ENCODE measurements around the gene RRAGD. TPM values are rescaled to one million over a fixed set of nuclear protein-coding genes. Genes with fewer than 3 reads are reported as not detected.

Gene RRAGD
- polyA plus RNA-seq, 3 donors: 5.0 to 7.9 (median 7.4) TPM

GRCh38 chr6:89375427-89376267 is 36.4 kb downstream of the RRAGD start:
- H3K4me3 ChIP-seq (replicated peaks in 1 of 3; ENCODE audit: low read depth in 2 of 3, low read length in 3 of 3): no peak overlapping the region
- no CpG with 5 or more reads among the region's 6 CpGs for WGBS (ENCODE audit: insufficient coverage)
- H3K27ac ChIP-seq (ENCODE audit: low read depth in 1 of 2, low read length in 2 of 2): peak overlapping the region; percentile 10 to 59
- peak; percentile 50 for TF ChIP-seq CTCF (IDR thresholded peaks at IDR 0.05)
- Mint-ChIP-seq H3K27ac (peak overlapping the region in 5 of 7 donors; percentile 6 to 90 (median 68)), H3K4me3 (no peak overlapping the region), H3K4me1 (peaks cover 68% of the 10 kb centered on the region), H3K36me3 (peaks cover 3 to 8% of the 10 kb centered on the region in 2 donors), H3K27me3 (ENCODE audit: low read depth in 3 of 3) (no peaks in the 10 kb centered on the region), H3K9me3 (peaks cover 0 to 2% (median 0%) of the 10 kb centered on the region in 7 donors)
- intact Hi-C loops (cut with micrococcal nuclease): no loop called here
- H3K4me2 ChIP-seq (replicated peaks; ENCODE audit: extremely low read depth, low read length, poor library complexity, severe bottlenecking): no peak overlapping the region
- H3K79me2 ChIP-seq (ENCODE audit: insufficient read depth, low read length): peaks cover 14% of the 10 kb centered on the region
- no peak overlapping the region for H3K9ac ChIP-seq (ENCODE audit: insufficient read depth, low read length, poor library complexity, severe bottlenecking)
- H3K9me3 ChIP-seq (replicated peaks in 1 of 2; ENCODE audit: control insufficient read depth in 1 of 2, insufficient read depth in 1 of 2, low read length in 2 of 2): no peaks in the 10 kb centered on the region
- DNase-seq: peak; percentile 26 to 58 (median 31)
- H3K27me3 ChIP-seq (ENCODE audit: control insufficient read depth in 2 of 2, insufficient read depth in 2 of 2, low read length in 2 of 2): no peaks in the 10 kb centered on the region
- peaks cover 53 to 60% of the 10 kb centered on the region in 2 donors for H3K4me1 ChIP-seq (ENCODE audit: control insufficient read depth in 1 of 2, insufficient read depth in 2 of 2, low read length in 2 of 2)
- H3K36me3 ChIP-seq (replicated peaks in 1 of 2; ENCODE audit: control insufficient read depth in 1 of 2, insufficient read depth in 2 of 2, low read length in 2 of 2): no peaks in the 10 kb centered on the region
- peak overlapping the region; percentile 51 for H2AFZ ChIP-seq (ENCODE audit: insufficient read depth, low read depth, low read length, poor library complexity, severe bottlenecking)
- H4K20me1 ChIP-seq (ENCODE audit: insufficient read depth, low read length): no peaks in the 10 kb centered on the region

GRCh38 chr6:89372506-89372901 is 39.6 kb downstream of the RRAGD start:
- WGBS (ENCODE audit: insufficient coverage): 20% methylated on average over 1 of the region's 3 CpGs
- intact Hi-C loops (cut with micrococcal nuclease): loop anchor here in 1 of 2 donors (5.0 kb wide), 2 partner anchors 40 to 240 kb away; partner anchors contain the start of gene RRAGD
- no peaks in the 10 kb centered on the region for H3K9me3 Mint-ChIP-seq
- Histone ChIP-seq H3K9ac (ENCODE audit: insufficient read depth, low read length, poor library complexity, severe bottlenecking) (no peak overlapping the region), H3K4me1 (ENCODE audit: control insufficient read depth in 1 of 2, insufficient read depth in 2 of 2, low read length in 2 of 2) (peaks cover 22 to 29% of the 10 kb centered on the region in 2 donors), H3K27me3 (ENCODE audit: control insufficient read depth in 2 of 2, insufficient read depth in 2 of 2, low read length in 2 of 2) (no peaks in the 10 kb centered on the region), H3K79me2 (ENCODE audit: insufficient read depth, low read length) (no peaks in the 10 kb centered on the region), H3K4me3 (replicated peaks in 1 of 3; ENCODE audit: low read depth in 2 of 3, low read length in 3 of 3) (no peak overlapping the region), H3K27ac (ENCODE audit: low read depth in 1 of 2, low read length in 2 of 2) (peak overlapping the region in 1 of 2 donors; percentile 24), H2AFZ (ENCODE audit: insufficient read depth, low read depth, low read length, poor library complexity, severe bottlenecking) (peak overlapping the region; percentile 39), H4K20me1 (ENCODE audit: insufficient read depth, low read length) (no peaks in the 10 kb centered on the region), H3K36me3 (replicated peaks in 1 of 2; ENCODE audit: control insufficient read depth in 1 of 2, insufficient read depth in 2 of 2, low read length in 2 of 2) (no peaks in the 10 kb centered on the region), H3K9me3 (replicated peaks in 1 of 2; ENCODE audit: control insufficient read depth in 1 of 2, insufficient read depth in 1 of 2, low read length in 2 of 2) (no peaks in the 10 kb centered on the region), H3K4me2 (replicated peaks; ENCODE audit: extremely low read depth, low read length, poor library complexity, severe bottlenecking) (no peak overlapping the region)
- no peak for DNase-seq
- peaks cover 40% of the 10 kb centered on the region for H3K4me1 Mint-ChIP-seq
- peaks cover 12 to 17% of the 10 kb centered on the region in 2 donors for H3K36me3 Mint-ChIP-seq
- H3K4me3 Mint-ChIP-seq: no peak overlapping the region
- TF ChIP-seq CTCF (IDR thresholded peaks at IDR 0.05): no peak
- no peaks in the 10 kb centered on the region for H3K27me3 Mint-ChIP-seq (ENCODE audit: low read depth in 3 of 3)
- H3K27ac Mint-ChIP-seq: peak overlapping the region in 1 of 7 donors; percentile 37

Measured in CD14-positive monocyte (primary cell).